ENCODE results near the gene NXT1.
"Not testable (repeated sequence)": the region's sequence is repeated elsewhere in the genome, so short reads cannot be mapped to it uniquely, and the experiment has no call there.

NXT1 gene

DNA sequence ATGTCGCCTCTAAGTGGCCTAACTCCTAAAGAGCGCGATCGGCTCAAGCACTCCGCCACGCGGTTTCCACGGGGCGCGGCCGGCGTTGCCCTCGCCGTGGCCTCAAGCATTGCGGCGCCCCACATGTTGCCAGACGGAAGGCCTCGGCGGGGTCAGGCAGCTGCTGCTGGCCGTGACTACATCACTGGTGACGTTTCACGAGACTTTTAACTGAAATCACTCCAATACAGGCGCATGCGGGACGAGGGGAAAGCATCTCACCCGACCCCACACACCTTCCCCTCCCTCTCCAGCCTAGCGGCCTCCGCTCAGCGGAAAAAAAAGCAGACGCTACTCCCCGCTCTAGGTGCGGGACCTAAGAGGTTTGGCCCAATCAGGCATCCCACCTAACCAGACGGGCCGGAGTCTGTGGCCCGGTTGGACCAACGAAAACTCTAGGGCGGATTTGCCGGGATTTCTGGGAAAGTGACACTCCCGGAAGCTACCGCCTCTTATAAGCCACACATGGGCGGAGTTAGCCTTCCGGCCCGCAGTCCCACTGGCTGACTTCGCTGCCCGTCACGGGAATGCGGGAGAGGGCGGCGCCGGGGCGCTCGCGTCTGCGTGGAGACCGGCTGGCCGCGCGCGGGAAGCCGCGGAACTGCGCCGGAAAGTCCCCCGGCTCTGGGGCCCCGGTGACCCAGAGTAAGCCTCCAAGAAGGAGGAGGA is at the start of gene NXT1:
NXT1 (plus strand) TSS at position 596 of the 708 bp plus-strand sequence. CDS start 3,251 bp downstream, outside the sequence.
- Histone ChIP-seq H3K4me1 (ENCODE audit: control insufficient read depth, low read depth, low read length) (peaks cover 9% of the 10 kb centered on the region), H3K4me3 (ENCODE audit: low read length) (peak within 1 kb of the TSS; percentile 90), H3K27ac (ENCODE audit: low read length) (peak within 1 kb of the TSS; percentile 61), H3K36me3 (ENCODE audit: control insufficient read depth, low read depth, low read length) (peaks cover 16% of the 10 kb centered on the region), H3K9ac (ENCODE audit: low read length) (peak within 1 kb of the TSS; percentile 67), H3K9me3 (ENCODE audit: control insufficient read depth, low read depth, low read length) (no peaks in the 10 kb centered on the region), H3K27me3 (ENCODE audit: control insufficient read depth, insufficient read depth, low read length) (no peaks in the 10 kb centered on the region)

DNA sequence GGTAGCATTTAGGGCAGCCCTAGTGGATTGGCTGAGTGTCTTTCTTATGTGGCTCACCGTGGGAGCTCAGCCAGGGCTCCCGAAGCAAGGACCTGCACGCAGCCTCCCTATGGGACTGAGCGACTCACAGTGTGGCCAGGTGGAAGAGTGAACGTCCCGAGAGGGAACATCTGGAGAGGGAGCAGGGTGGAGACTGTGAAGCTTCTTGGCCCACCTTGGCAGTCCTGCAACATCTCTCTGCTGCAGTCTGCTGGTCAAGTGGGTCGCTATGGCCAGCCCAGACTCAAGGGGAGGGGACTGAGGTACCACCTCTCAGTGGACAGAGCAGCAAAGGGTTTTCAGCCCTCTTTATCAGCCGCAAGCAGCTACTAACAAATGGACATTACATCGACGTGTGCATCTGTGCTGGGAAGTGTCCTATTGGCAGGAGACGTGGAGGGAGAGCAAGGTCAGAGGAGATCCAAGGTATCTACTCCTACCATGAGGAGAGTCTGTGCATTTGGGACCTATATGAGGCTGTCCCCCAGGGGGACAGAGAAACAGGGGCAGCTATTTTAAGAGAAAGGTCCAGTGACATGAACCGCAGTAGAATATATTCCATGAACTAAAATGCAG is 49.0 kb upstream of the NXT1 start:
- H3K9ac ChIP-seq (ENCODE audit: low read length), result no peak overlapping the region
- no peaks in the 10 kb centered on the region for H3K36me3 ChIP-seq (ENCODE audit: control insufficient read depth, low read depth, low read length)
- H3K4me3 ChIP-seq (ENCODE audit: low read length), result no peak overlapping the region
- H3K27me3 ChIP-seq (ENCODE audit: control insufficient read depth, insufficient read depth, low read length), result no peaks in the 10 kb centered on the region
- no peaks in the 10 kb centered on the region for H3K4me1 ChIP-seq (ENCODE audit: control insufficient read depth, low read depth, low read length)
- no peak overlapping the region for H3K27ac ChIP-seq (ENCODE audit: low read length)
- H3K9me3 ChIP-seq (ENCODE audit: control insufficient read depth, low read depth, low read length), result no peaks in the 10 kb centered on the region

DNA sequence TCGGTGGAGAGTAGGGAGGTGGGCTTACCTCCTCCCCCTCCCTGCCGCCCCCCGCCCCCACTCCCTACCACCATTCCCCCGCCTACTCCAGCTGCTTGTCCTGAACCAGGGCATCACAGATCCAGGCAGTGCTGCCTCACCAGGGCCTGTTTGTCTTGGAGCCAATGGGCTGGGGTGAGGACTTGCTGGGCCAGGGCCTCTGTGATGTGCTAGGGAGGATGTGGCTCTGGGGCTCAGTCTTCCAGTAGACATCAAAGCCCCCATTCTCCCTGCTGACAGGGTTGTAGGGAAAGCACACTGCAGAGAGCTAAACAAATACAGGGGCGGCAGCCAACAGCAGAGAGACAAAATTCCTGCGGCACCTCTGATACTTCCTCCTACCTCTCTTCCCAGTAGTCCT is 48.2 kb upstream of the NXT1 start:
- Histone ChIP-seq H3K4me3 (ENCODE audit: low read length) (no peak overlapping the region), H3K9me3 (ENCODE audit: control insufficient read depth, low read depth, low read length) (no peaks in the 10 kb centered on the region), H3K27me3 (ENCODE audit: control insufficient read depth, insufficient read depth, low read length) (no peaks in the 10 kb centered on the region), H3K36me3 (ENCODE audit: control insufficient read depth, low read depth, low read length) (no peaks in the 10 kb centered on the region), H3K9ac (ENCODE audit: low read length) (no peak overlapping the region), H3K4me1 (ENCODE audit: control insufficient read depth, low read depth, low read length) (no peaks in the 10 kb centered on the region), H3K27ac (ENCODE audit: low read length) (no peak overlapping the region)

DNA sequence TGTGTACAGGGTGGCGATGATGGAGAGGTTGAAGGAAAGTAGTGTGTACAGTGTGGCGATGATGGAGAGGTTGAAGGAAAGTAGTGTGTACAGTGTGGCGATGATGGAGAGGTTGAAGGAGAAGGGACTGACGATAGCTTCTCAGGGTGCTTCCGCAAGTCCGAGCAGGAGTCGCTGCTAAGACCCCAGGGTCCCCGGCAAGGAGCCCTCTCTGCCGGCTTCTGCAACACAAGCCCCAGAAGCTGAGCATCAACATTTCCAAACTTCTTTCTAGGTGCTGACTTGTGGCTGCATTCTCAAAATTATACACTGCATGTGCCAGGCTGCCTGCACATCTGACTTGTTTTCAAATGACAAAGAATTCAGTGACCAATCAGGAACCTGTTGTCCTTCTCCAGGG is 47.8 kb upstream of the NXT1 start:
- Histone ChIP-seq H3K9me3 (ENCODE audit: control insufficient read depth, low read depth, low read length) (no peaks in the 10 kb centered on the region), H3K4me1 (ENCODE audit: control insufficient read depth, low read depth, low read length) (no peaks in the 10 kb centered on the region), H3K4me3 (ENCODE audit: low read length) (no peak overlapping the region), H3K27me3 (ENCODE audit: control insufficient read depth, insufficient read depth, low read length) (no peaks in the 10 kb centered on the region), H3K36me3 (ENCODE audit: control insufficient read depth, low read depth, low read length) (no peaks in the 10 kb centered on the region), H3K27ac (ENCODE audit: low read length) (no peak overlapping the region), H3K9ac (ENCODE audit: low read length) (no peak overlapping the region)

DNA sequence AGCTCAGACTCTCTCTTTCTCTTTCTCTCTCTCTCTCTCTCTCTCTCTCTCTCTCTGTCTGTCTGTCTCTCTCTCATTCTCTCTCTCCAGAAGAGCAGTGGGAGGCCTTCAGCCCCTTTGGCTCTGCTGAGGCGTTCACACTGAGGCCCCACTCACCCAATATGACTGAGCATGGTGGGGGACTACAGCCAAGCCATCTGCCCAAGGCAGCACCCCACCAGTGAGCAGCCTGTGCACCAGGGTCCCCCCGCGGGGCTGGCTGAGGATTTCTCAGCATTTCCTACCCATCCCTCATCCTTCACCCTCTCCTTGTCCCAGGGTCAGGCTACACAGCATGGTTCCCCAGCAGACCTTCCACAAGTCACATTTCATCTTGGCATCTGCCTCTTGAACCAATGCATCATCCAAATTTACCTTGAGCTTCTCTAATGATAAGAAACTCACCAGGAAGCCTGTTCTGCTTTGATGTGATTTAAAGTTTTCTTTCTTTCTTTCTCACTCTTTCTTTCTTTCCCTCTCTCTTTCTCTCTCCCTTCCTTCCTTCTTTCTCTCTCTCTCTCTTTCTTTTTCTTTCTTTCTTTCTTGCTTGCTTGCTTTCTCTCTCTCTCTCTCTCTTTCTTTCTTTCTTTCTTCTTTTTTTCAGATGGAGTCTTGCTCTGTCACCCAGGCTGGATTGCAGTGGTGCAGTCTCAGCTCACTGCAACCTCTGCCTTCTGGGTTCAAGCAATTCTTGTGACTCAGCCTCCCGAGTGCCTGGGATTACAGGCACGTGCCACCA is 47.1 kb upstream of the NXT1 start:
- H3K27me3 ChIP-seq (ENCODE audit: control insufficient read depth, insufficient read depth, low read length), result no peaks in the 10 kb centered on the region
- H3K9me3 ChIP-seq (ENCODE audit: control insufficient read depth, low read depth, low read length), result no peaks in the 10 kb centered on the region
- no peak overlapping the region for H3K9ac ChIP-seq (ENCODE audit: low read length)
- no peaks in the 10 kb centered on the region for H3K4me1 ChIP-seq (ENCODE audit: control insufficient read depth, low read depth, low read length)
- H3K36me3 ChIP-seq (ENCODE audit: control insufficient read depth, low read depth, low read length), result no peaks in the 10 kb centered on the region
- no peak overlapping the region for H3K4me3 ChIP-seq (ENCODE audit: low read length)
- no peak overlapping the region for H3K27ac ChIP-seq (ENCODE audit: low read length)

DNA sequence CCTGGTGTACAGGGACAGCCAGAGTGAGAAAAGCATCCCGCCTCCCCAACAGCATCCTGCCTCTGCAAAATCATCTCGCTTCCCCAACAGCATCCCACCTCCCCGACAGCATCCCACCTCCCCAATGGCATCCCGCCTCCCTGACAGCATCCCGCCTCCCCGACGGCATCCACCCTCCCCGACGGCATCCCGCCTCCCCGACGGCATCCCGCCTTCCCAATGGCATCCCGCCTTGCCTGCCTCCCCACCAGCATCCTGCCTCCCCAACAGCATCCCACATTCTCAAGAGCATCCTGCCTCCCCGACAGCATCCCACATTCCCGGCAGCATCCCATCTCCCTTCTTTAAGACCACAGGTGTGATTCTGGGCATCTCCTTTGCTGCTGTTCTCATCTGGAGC is 46.0 kb upstream of the NXT1 start:
- Histone ChIP-seq H3K36me3 (ENCODE audit: control insufficient read depth, low read depth, low read length) (no peaks in the 10 kb centered on the region), H3K27ac (ENCODE audit: low read length) (no peak overlapping the region), H3K9me3 (ENCODE audit: control insufficient read depth, low read depth, low read length) (no peaks in the 10 kb centered on the region), H3K27me3 (ENCODE audit: control insufficient read depth, insufficient read depth, low read length) (no peaks in the 10 kb centered on the region), H3K9ac (ENCODE audit: low read length) (no peak overlapping the region), H3K4me1 (ENCODE audit: control insufficient read depth, low read depth, low read length) (no peaks in the 10 kb centered on the region), H3K4me3 (ENCODE audit: low read length) (no peak overlapping the region)

DNA sequence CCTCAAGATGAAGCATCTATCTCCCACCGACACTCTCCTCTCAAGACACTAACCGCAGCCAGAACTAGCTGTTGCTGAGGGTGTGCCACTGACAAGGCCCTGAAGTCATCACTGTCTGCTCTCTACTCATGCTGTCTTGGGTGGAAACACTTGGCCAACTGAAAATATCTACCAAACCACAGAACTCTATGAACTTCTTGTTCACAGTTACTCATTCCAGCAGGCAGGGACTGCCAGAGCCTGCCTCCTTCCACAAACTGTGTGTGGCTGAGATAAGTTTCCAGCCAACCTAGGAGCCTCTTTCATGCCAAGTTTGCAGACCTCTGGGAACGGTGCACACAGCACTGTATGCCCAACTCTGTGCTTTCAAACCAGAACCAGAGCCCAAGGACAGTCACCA is 45.5 kb upstream of the NXT1 start:
- Histone ChIP-seq H3K27ac (ENCODE audit: low read length) (no peak overlapping the region), H3K4me3 (ENCODE audit: low read length) (no peak overlapping the region), H3K9me3 (ENCODE audit: control insufficient read depth, low read depth, low read length) (no peaks in the 10 kb centered on the region), H3K4me1 (ENCODE audit: control insufficient read depth, low read depth, low read length) (no peaks in the 10 kb centered on the region), H3K36me3 (ENCODE audit: control insufficient read depth, low read depth, low read length) (no peaks in the 10 kb centered on the region), H3K9ac (ENCODE audit: low read length) (no peak overlapping the region), H3K27me3 (ENCODE audit: control insufficient read depth, insufficient read depth, low read length) (no peaks in the 10 kb centered on the region)

DNA sequence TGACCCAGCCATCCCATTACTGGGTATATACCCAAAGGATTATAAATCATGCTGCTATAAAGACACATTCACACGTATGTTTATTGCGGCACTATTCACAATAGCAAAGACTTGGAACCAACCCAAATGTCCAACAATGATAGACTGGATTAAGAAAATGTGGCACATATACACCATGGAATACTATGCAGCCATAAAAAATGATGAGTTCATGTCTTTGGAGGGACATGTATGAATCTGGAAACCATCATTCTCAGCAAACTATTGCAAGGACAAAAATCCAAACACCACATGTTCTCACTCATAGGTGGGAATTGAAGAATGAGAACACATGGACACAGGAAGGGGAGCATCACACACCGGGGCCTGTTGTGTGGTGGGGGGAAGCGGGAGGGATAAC is 43.2 kb upstream of the NXT1 start:
- not testable (repeated sequence) for H3K9ac ChIP-seq (ENCODE audit: low read length); H3K9me3 ChIP-seq (ENCODE audit: control insufficient read depth, low read depth, low read length); H3K36me3 ChIP-seq (ENCODE audit: control insufficient read depth, low read depth, low read length); H3K27me3 ChIP-seq (ENCODE audit: control insufficient read depth, insufficient read depth, low read length); H3K4me1 ChIP-seq (ENCODE audit: control insufficient read depth, low read depth, low read length); H3K4me3 ChIP-seq (ENCODE audit: low read length); H3K27ac ChIP-seq (ENCODE audit: low read length)

DNA sequence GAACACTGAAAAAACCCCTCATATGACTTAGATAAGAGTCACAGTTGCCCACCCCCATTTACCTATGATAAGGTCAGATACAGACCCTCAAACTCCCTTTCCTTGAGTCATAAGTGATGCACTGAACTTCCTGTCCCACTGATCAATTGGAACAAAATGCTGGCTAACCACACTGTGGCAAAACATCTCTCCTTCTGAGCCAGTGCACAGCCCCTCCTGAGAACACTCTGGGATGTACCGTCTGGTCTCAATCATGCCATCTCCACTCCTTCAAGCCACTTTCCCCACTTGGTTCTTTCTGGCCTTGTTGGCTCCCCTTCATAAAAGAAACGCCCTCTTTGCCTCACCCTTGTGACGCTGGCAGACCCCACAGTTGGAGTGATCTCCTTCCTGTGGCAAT is 42.6 kb upstream of the NXT1 start:
- Histone ChIP-seq H3K9me3 (ENCODE audit: control insufficient read depth, low read depth, low read length) (no peaks in the 10 kb centered on the region), H3K27me3 (ENCODE audit: control insufficient read depth, insufficient read depth, low read length) (no peaks in the 10 kb centered on the region)

DNA sequence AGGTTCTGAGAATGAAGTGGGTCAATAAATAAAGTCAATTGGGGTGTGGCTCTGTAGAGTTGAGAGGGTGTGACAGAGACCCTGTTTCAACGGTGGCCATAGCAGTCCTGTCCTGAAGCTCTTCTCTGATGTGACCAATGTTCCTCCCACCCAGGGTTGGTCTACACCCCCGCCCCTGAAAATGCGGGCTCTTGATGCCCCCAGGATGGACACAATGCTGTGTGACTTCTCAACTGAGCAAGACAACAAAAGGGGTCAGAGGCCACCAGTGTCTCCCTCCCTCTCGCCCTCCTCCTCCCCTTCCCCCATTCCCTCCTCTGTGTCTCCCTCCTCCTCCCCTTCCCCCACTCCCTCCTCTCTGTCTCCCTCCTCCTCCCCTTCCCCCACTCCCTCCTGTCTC is 41.7 kb upstream of the NXT1 start:
- Histone ChIP-seq H3K27ac (ENCODE audit: low read length) (no peak overlapping the region), H3K9ac (ENCODE audit: low read length) (no peak overlapping the region), H3K4me1 (ENCODE audit: control insufficient read depth, low read depth, low read length) (no peaks in the 10 kb centered on the region), H3K9me3 (ENCODE audit: control insufficient read depth, low read depth, low read length) (no peaks in the 10 kb centered on the region), H3K36me3 (ENCODE audit: control insufficient read depth, low read depth, low read length) (no peaks in the 10 kb centered on the region), H3K27me3 (ENCODE audit: control insufficient read depth, insufficient read depth, low read length) (no peaks in the 10 kb centered on the region), H3K4me3 (ENCODE audit: low read length) (no peak overlapping the region)

More for the DNA sequence above, 42.6 kb upstream of the NXT1 start:
- H3K9ac ChIP-seq (ENCODE audit: low read length), result no peak overlapping the region
- no peak overlapping the region for H3K27ac ChIP-seq (ENCODE audit: low read length)
- no peaks in the 10 kb centered on the region for H3K4me1 ChIP-seq (ENCODE audit: control insufficient read depth, low read depth, low read length)
- no peak overlapping the region for H3K4me3 ChIP-seq (ENCODE audit: low read length)
- no peaks in the 10 kb centered on the region for H3K36me3 ChIP-seq (ENCODE audit: control insufficient read depth, low read depth, low read length)

DNA sequence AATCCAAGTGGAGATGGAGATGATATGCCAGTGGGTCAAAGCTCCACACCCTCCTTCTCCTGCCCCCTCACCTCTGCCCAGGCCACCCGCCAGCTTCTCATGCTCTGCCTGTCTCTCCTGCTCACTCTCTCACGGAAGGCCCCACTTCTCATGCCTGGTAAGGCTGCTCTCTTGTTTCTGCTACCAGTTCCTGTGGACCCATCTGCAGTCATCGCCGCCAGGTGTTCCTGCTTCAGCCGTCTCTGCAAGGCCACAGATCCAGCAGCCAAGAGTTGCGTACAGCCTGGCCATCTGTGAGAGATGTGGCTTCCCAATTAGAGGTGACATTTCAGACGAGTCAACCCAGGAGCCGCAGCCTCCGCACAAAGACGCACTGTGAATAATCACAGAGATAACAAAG is 40.8 kb upstream of the NXT1 start:
- Histone ChIP-seq H3K27ac (ENCODE audit: low read length) (no peak overlapping the region), H3K4me1 (ENCODE audit: control insufficient read depth, low read depth, low read length) (no peaks in the 10 kb centered on the region), H3K36me3 (ENCODE audit: control insufficient read depth, low read depth, low read length) (no peaks in the 10 kb centered on the region), H3K4me3 (ENCODE audit: low read length) (no peak overlapping the region), H3K27me3 (ENCODE audit: control insufficient read depth, insufficient read depth, low read length) (no peaks in the 10 kb centered on the region), H3K9ac (ENCODE audit: low read length) (no peak overlapping the region), H3K9me3 (ENCODE audit: control insufficient read depth, low read depth, low read length) (no peaks in the 10 kb centered on the region)

Data from iPS-18a (cell line).